Measurements from ENCODE around the gene ELOA. TPM values are rescaled to one million over a fixed set of nuclear protein-coding genes. Genes with fewer than 3 reads are reported as not detected.

Gene ELOA
- total and polyA plus RNA-seq, 2 of the 13 experiments (the other 11 are each of a cell fraction or from before 2014, with no cell fraction given), result 14.2 to 28.5 TPM

DNA sequence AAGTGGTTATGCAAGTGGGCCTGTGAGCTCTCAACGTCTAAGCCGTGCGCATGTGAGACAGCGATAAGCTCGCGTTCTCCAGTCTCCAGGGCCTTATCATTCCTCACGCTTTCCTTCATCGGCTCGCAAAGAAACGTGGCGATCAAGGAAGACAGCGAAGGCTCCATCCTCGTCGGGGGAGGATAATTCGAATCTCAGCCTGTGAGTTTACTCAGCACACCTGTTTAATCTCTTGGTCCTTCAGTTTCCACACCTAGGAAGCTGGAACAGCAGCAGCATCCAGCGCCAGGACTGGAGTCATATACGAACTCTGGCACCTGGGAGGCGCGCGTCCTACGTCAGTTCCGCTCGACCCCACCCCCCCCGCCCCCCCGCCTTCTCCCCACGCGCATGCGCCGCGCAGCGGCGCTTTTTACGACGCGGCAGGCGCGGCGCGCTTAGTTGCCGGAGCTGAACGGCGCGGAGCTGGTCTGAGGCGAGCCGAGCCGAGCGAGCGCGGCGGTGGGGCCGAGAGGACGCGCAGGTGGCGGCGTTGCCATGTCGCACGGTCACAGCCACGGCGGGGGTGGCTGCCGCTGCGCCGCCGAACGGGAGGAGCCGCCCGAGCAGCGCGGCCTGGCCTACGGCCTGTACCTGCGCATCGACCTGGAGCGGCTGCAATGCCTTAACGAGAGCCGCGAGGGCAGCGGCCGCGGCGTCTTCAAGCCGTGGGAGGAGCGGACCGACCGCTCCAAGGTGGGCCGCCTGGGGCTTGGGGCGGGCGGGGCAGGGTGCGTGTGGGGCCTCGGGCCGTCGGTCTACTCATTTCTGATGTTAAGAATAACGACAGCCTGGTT is 34.9 kb downstream of the ELOA start, which contains the start of gene PITHD1 (continued):
- TF ChIP-seq CBX2 (IDR thresholded peaks at IDR 0.05; ENCODE audit: low read depth, low read length), result no peak
- TF ChIP-seq CBX2 (CRISPR knock-in tag; IDR thresholded peaks at IDR 0.05; ENCODE audit: low read depth), result no peak
- no peak for TF ChIP-seq BCL6 (CRISPR knock-in tag; IDR thresholded peaks at IDR 0.05)
- no peak for TF ChIP-seq ZNF737 (CRISPR knock-in tag; IDR thresholded peaks at IDR 0.05; ENCODE audit: borderline replicate concordance)
- no peak for TF ChIP-seq ZSCAN25 (CRISPR knock-in tag; IDR thresholded peaks at IDR 0.05)
- TF ChIP-seq RNF2 (conservative IDR thresholded peaks at IDR 0.05; ENCODE audit: low read depth), result peak; percentile 79
- TF ChIP-seq ZNF572 (CRISPR knock-in tag; IDR thresholded peaks at IDR 0.05), result no peak
- TF ChIP-seq ZNF7 (CRISPR knock-in tag; IDR thresholded peaks at IDR 0.05), result no peak
- TF ChIP-seq PHB2 (IDR thresholded peaks at IDR 0.05; ENCODE audit: partially characterized antibody), result no peak
- TF ChIP-seq REL (CRISPR knock-in tag; conservative IDR thresholded peaks at IDR 0.05), result 0 out of 2 replicates have a peak, but pooled peaks have one; percentile 10
- peak; percentile 22; the same call in 1 of the 2 replicates for TF ChIP-seq ZFP90 (CRISPR knock-in tag; IDR thresholded peaks at IDR 0.05; ENCODE audit: borderline replicate concordance)
- TF ChIP-seq CBX1 (IDR thresholded peaks at IDR 0.05; ENCODE audit: low read depth), result no peak
- 0 out of 2 replicates have a peak, but pooled peaks have one; percentile 36 for TF ChIP-seq PPARG (CRISPR knock-in tag; conservative IDR thresholded peaks at IDR 0.05)
- peak; percentile 91 for TF ChIP-seq GABPB1 (CRISPR knock-in tag; IDR thresholded peaks at IDR 0.05)
- no peak for TF ChIP-seq CHCHD3 (CRISPR knock-in tag; IDR thresholded peaks at IDR 0.05)
- TF ChIP-seq, protein P1, sequence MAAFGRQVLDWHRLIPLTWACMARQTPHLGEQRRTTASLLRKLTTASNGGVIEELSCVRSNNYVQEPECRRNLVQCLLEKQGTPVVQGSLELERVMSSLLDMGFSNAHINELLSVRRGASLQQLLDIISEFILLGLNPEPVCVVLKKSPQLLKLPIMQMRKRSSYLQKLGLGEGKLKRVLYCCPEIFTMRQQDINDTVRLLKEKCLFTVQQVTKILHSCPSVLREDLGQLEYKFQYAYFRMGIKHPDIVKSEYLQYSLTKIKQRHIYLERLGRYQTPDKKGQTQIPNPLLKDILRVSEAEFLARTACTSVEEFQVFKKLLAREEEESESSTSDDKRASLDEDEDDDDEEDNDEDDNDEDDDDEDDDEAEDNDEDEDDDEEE (CRISPR knock-in tag; IDR thresholded peaks at IDR 0.05), result peak; percentile 91
- TF ChIP-seq BORCS8-MEF2B (CRISPR knock-in tag; IDR thresholded peaks at IDR 0.05), result peak; percentile 80; the same call in 1 of the 2 replicates
- TF ChIP-seq SNAPC2 (CRISPR knock-in tag; IDR thresholded peaks at IDR 0.05), result 0 out of 2 replicates have a peak, but pooled peaks have one; percentile 60
- TF ChIP-seq CENPT (CRISPR knock-in tag; IDR thresholded peaks at IDR 0.05; ENCODE audit: low read depth), result no peak
- peak; percentile 39; the same call in 1 of the 2 replicates for TF ChIP-seq ZNF703 (CRISPR knock-in tag; IDR thresholded peaks at IDR 0.05; ENCODE audit: borderline replicate concordance)
- TF ChIP-seq IKZF4 (CRISPR knock-in tag; IDR thresholded peaks at IDR 0.05; ENCODE audit: borderline replicate concordance, low read depth, not compliant biosample characterization), result peak; percentile 63
- peak; percentile 75; the same call in 1 of the 2 replicates for TF ChIP-seq KMT2B (CRISPR knock-in tag; IDR thresholded peaks at IDR 0.05)
- TF ChIP-seq ZNF512B (CRISPR knock-in tag; IDR thresholded peaks at IDR 0.05; ENCODE audit: borderline replicate concordance), result no peak
- TF ChIP-seq SMYD3 (CRISPR knock-in tag; IDR thresholded peaks at IDR 0.05), result 0 out of 2 replicates have a peak, but pooled peaks have one; percentile 65
